Measurements from ENCODE around the gene HOXD8. TPM values are rescaled to one million over a fixed set of nuclear protein-coding genes. Genes with fewer than 3 reads are reported as not detected.

The HOXD8 gene
- total RNA-seq, 1 donor from 2014 or later, result 18.0 TPM

GRCh38 chr2:176171351-176172006, 42.0 kb downstream of the HOXD8 start:
- no peak for DNase-seq (ENCODE audit: low read depth)
- peak overlapping the region; percentile 39 for H3K4me3 ChIP-seq (ENCODE audit: low read depth, low read length)
- TF ChIP-seq CTCF (conservative IDR thresholded peaks at IDR 0.05; ENCODE audit: low read depth, low read length), result no peak

- no peak for DNase-seq (ENCODE audit: low read depth)
- H3K4me3 ChIP-seq (ENCODE audit: low read depth, low read length), result peak overlapping the region; percentile 39
- TF ChIP-seq CTCF (conservative IDR thresholded peaks at IDR 0.05; ENCODE audit: low read depth, low read length), result no peak
These were observed 42.7 kb downstream of the HOXD8 start for GRCh38 chr2:176172007-176172894.

GRCh38 chr2:176172895-176173566, 43.5 kb downstream of the HOXD8 start:
- H3K4me3 ChIP-seq (ENCODE audit: low read depth, low read length), result peak overlapping the region; percentile 39
- no peak for TF ChIP-seq CTCF (conservative IDR thresholded peaks at IDR 0.05; ENCODE audit: low read depth, low read length)
- DNase-seq (ENCODE audit: low read depth), result no peak

- no peak for TF ChIP-seq CTCF (conservative IDR thresholded peaks at IDR 0.05; ENCODE audit: low read depth, low read length)
- DNase-seq (ENCODE audit: low read depth), result no peak
- H3K4me3 ChIP-seq (ENCODE audit: low read depth, low read length), result peak overlapping the region; percentile 39
These were observed 44.3 kb downstream of the HOXD8 start for GRCh38 chr2:176173567-176174381.

- DNase-seq (ENCODE audit: low read depth), result no peak
- peak; percentile 31 for TF ChIP-seq CTCF (conservative IDR thresholded peaks at IDR 0.05; ENCODE audit: low read depth, low read length)
- H3K4me3 ChIP-seq (ENCODE audit: low read depth, low read length), result peak overlapping the region; percentile 36
These were observed 44.9 kb downstream of the HOXD8 start for GRCh38 chr2:176174382-176174823.

Measured in epithelial cell of proximal tubule (primary cell).